IMR-90 (cell line): ENCODE results near the gene ECT2. TPM values are rescaled to one million over a fixed set of nuclear protein-coding genes. Genes with fewer than 3 reads are reported as not detected.

Experiments used
- ATAC-seq: fragments of 200-7000 bp; cut with Tn5 transposase; 2 replicates; pipeline ENCODE4 v1.9.1; 2020; ENCODE audit warnings: low read depth, mild to moderate bottlenecking, moderate library complexity
- BruUV-seq: library from RNA; stranded (reverse); fragments of 400-500 nt; replicated peaks from 2 replicates; lab custom pipeline; 2021; lab: Mats Ljungman, UMichigan
- CTCF ChIA-PET: fragments of 300-600 bp; formaldehyde crosslinking; extraction: SDS; loops from one replicate; lab custom pipeline; 2021; ENCODE audit warnings: antibody characterized with exemption; lab: Yijun Ruan, JAX
- POLR2A ChIA-PET: fragments of 300-600 bp; sonication (Branson Sonifier 250); formaldehyde crosslinking; loops from one replicate; lab custom pipeline; 2022; ENCODE audit warnings: antibody characterized with exemption; ENCODE audit not compliant: unreplicated experiment; lab: Charles Lee
- DNase-seq: peaks from one replicate; pipeline ENCODE4 v3.0.0; 2013
- H2AFZ ChIP-seq: replicated peaks from 2 replicates; pipeline ENCODE3; 2013; ENCODE audit warnings: low read length, mild to moderate bottlenecking; ENCODE audit not compliant: poor library complexity
- H2AK5ac ChIP-seq: 2 replicates; pipeline ENCODE4 v1.6.1; 2013; ENCODE audit warnings: low read depth, low read length, inconsistent platforms
- H2AK9ac ChIP-seq: replicated peaks from 2 replicates; pipeline ENCODE3; 2013; ENCODE audit warnings: mild to moderate bottlenecking, low read depth, low read length, moderate library complexity; ENCODE audit not compliant: poor library complexity
- H2BK120ac ChIP-seq: 2 replicates; pipeline ENCODE4 v1.6.1; 2013; ENCODE audit warnings: low read depth, low read length, inconsistent platforms
- H2BK15ac ChIP-seq: 3 replicates; pipeline ENCODE4 v1.6.1; 2013; ENCODE audit warnings: low read depth, low read length, inconsistent platforms
- H2BK20ac ChIP-seq: 2 replicates; pipeline ENCODE4 v1.6.1; 2013; ENCODE audit warnings: low read depth, mild to moderate bottlenecking, inconsistent platforms, low read length, moderate library complexity
- H2BK5ac ChIP-seq: 2 replicates; pipeline ENCODE4 v1.6.1; 2013; ENCODE audit warnings: mild to moderate bottlenecking, low read depth, low read length, inconsistent platforms; ENCODE audit not compliant: poor library complexity, severe bottlenecking
- H3K14ac ChIP-seq: replicated peaks from 2 replicates; pipeline ENCODE4 v1.6.1; 2013; ENCODE audit warnings: low read depth, low read length, inconsistent platforms
- H3K18ac ChIP-seq: 2 replicates; pipeline ENCODE4 v1.6.1; 2013; ENCODE audit warnings: low read depth, low read length, control low read depth
- H3K23ac ChIP-seq: 2 replicates; pipeline ENCODE4 v1.6.1; 2013; ENCODE audit warnings: low read depth, low read length, inconsistent platforms
- H3K27ac ChIP-seq: 2 replicates; pipeline ENCODE4 v1.5.1; 2013; ENCODE audit warnings: mild to moderate bottlenecking, control low read depth, low read length; ENCODE audit not compliant: insufficient read depth
- H3K27me3 ChIP-seq: 2 replicates; pipeline ENCODE4 v1.6.1; 2013; ENCODE audit warnings: low read length; ENCODE audit not compliant: control insufficient read depth, insufficient read depth
- H3K36me3 ChIP-seq: 2 replicates; pipeline ENCODE4 v1.6.1; 2013; ENCODE audit warnings: low read length, mixed read lengths; ENCODE audit not compliant: control insufficient read depth, insufficient read depth
- H3K4ac ChIP-seq: 2 replicates; pipeline ENCODE4 v1.6.1; 2013; ENCODE audit warnings: low read depth, low read length, inconsistent platforms
- H3K4me1 ChIP-seq: 2 replicates; pipeline ENCODE4 v1.6.1; 2013; ENCODE audit warnings: low read length, mixed read lengths; ENCODE audit not compliant: control insufficient read depth, insufficient read depth
- H3K4me2 ChIP-seq: 2 replicates; pipeline ENCODE4 v1.6.1; 2013; ENCODE audit warnings: low read depth, mild to moderate bottlenecking, control low read depth, low read length, moderate library complexity
- H3K4me3 ChIP-seq: 2 replicates; pipeline ENCODE4 v1.5.1; 2013; ENCODE audit warnings: low read depth, mild to moderate bottlenecking, control low read depth, low read length, moderate library complexity; ENCODE audit not compliant: insufficient read depth
- H3K56ac ChIP-seq: 2 replicates; pipeline ENCODE4 v1.6.1; 2013; ENCODE audit warnings: low read length, inconsistent platforms; ENCODE audit not compliant: insufficient read depth; ENCODE audit errors: extremely low read depth
- H3K79me1 ChIP-seq, 2 experiments: 2 replicates each; pipeline ENCODE4 v1.6.1; 2013; ENCODE audit warnings: low read length in 2 of 2, inconsistent platforms in 1 of 2, low read depth in 1 of 2
- H3K9ac ChIP-seq: 2 replicates; pipeline ENCODE4 v1.6.1; 2013; ENCODE audit warnings: low read depth, low read length, control low read depth
- H3K9me1 ChIP-seq: 2 replicates; pipeline ENCODE4 v1.6.1; 2013; ENCODE audit warnings: low read length, inconsistent platforms; ENCODE audit not compliant: insufficient read depth
- H3K9me3 ChIP-seq: 2 replicates; pipeline ENCODE4 v1.6.1; 2013; ENCODE audit warnings: low read length; ENCODE audit not compliant: control insufficient read depth, insufficient read depth
- H4K20me1 ChIP-seq: 2 replicates; pipeline ENCODE4 v1.6.1; 2013; ENCODE audit warnings: low read length, inconsistent platforms; ENCODE audit not compliant: insufficient read depth
- H4K5ac ChIP-seq: 2 replicates; pipeline ENCODE4 v1.6.1; 2013; ENCODE audit warnings: mild to moderate bottlenecking, low read depth, low read length, control low read depth
- H4K8ac ChIP-seq, 2 experiments: 2 replicates each; pipeline ENCODE4 v1.6.1; 2013; ENCODE audit warnings: low read depth in 2 of 2, low read length in 2 of 2, control low read depth in 1 of 2, inconsistent platforms in 1 of 2
- H4K91ac ChIP-seq: 2 replicates; pipeline ENCODE4 v1.6.1; 2013; ENCODE audit warnings: low read depth, low read length, inconsistent platforms; ENCODE audit not compliant: insufficient read depth
- BHLHE40 ChIP-seq: fragments of 150-350 bp; IDR thresholded peaks from 2 replicates; pipeline ENCODE4 v1.6.1; 2016; ENCODE audit warnings: mild to moderate bottlenecking, low read depth, low read length
- FOS ChIP-seq: fragments of 150-350 bp; IDR thresholded peaks from 2 replicates; pipeline ENCODE4 v1.6.1; 2016; ENCODE audit warnings: low read depth, low read length
- MAFK ChIP-seq: IDR thresholded peaks from 2 replicates; pipeline ENCODE4 v1.6.1; 2012; ENCODE audit warnings: low read depth, low read length, improper control_type of control experiment
- MAZ ChIP-seq: IDR thresholded peaks from 2 replicates; pipeline ENCODE4 v1.6.1; 2012; ENCODE audit warnings: low read depth, mild to moderate bottlenecking, low read length, improper control_type of control experiment, moderate library complexity, borderline replicate concordance
- USF2 ChIP-seq: fragments of 150-350 bp; IDR thresholded peaks from 2 replicates; pipeline ENCODE4 v1.6.1; 2017; ENCODE audit warnings: mild to moderate bottlenecking, antibody characterized with exemption, low read length, low read depth
- WGBS, 2 experiments: methylation state at CpG; one replicate each; pipeline versions ENCODE4 v1.1.5 to v1.1.7; 2013; ENCODE audit warnings: missing lambda C conversion rate in 2 of 2; ENCODE audit not compliant: insufficient read length in 1 of 2; ENCODE audit errors: extremely low coverage in 2 of 2; 5-methylcytosine and 5-hydroxymethylcytosine counted together
- dilution Hi-C: fragments of 300-500 bp; cut with HindIII; formaldehyde crosslinking; loops from one replicate; pipeline ENCODE4 v1.14.3; 2018; ENCODE audit warnings: low sequenced_read_pairs; ENCODE audit not compliant: unreplicated experiment
- in situ Hi-C: fragments of 300-500 bp; cut with MboI; formaldehyde crosslinking; loops from 3 replicates; pipeline ENCODE4 v1.14.3; 2019; ENCODE audit warnings: low sequenced_read_pairs, inconsistent platforms, mixed read lengths
- intact Hi-C: fragments of 100-400 bp; cut with micrococcal nuclease; formaldehyde crosslinking; loops from 2 replicates; pipeline ENCODE4 v1.10.0; 2022
- polyA plus RNA-seq, 3 experiments: library from polyadenylated mRNA; depleted of rRNA; stranded (reverse); fragments of >200 nt; gene quantifications; 2 replicates each; pipeline ENCODE4 v1.2.3, GENCODE V29; 2012; ENCODE audit warnings: low replicate concordance in 1 of 3
- total RNA-seq: library from RNA; depleted of rRNA; stranded (reverse); fragments of >200 nt; gene quantifications from 2 replicates; pipeline ENCODE4 v1.2.3, GENCODE V29; 2012

ECT2 gene
- total and polyA plus RNA-seq, 2 of the 4 experiments (the other 2 are of a cell fraction) = 18.1 to 37.8 TPM

DNA sequence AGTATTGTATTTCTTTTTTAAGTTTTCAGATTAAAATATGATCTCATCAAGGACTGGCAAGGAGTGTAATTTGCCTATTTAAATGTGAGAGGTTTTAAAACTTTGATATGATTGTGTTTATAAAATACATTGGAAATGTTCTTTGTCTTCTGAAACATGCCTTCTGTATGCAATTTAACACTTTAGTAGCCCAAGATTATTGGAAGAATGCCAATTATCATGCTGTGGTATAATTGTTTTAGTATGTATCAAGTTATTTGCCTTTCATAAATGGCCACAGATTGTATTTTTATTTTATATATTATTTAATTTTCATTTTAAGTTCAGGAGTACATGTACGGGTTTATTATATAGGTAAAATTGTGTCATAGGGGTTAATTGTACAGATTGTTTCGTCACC lies 31.7 kb downstream of the ECT2 start:
- Histone ChIP-seq H2BK120ac (no peak overlapping the region), H3K36me3 (no peaks in the 10 kb centered on the region; the same call in 1 of the 2 replicates), H4K8ac (no peak overlapping the region), H3K23ac (no peak overlapping the region), H3K14ac (no peak overlapping the region), H2BK5ac (no peak overlapping the region), H3K4me2 (no peak overlapping the region), H3K27me3 (no peaks in the 10 kb centered on the region), H3K9me3 (no peaks in the 10 kb centered on the region), H3K27ac (no peak overlapping the region), H2AK5ac (no peak overlapping the region), H2AFZ (no peak overlapping the region), H3K56ac (no peak overlapping the region), H2BK15ac (no peak overlapping the region), H3K4me3 (no peak overlapping the region), H3K79me1 (peaks cover 10 to 18% of the 10 kb centered on the region in 2 experiments), H3K4ac (no peak overlapping the region), H2AK9ac (no peak overlapping the region), H4K91ac (no peak overlapping the region), H3K18ac (no peak overlapping the region), H3K9me1 (no peaks in the 10 kb centered on the region), H4K5ac (no peak overlapping the region), H3K4me1 (peaks cover 4% of the 10 kb centered on the region; the same call in 1 of the 2 replicates), H4K20me1 (no peaks in the 10 kb centered on the region), H3K9ac (no peak overlapping the region), H2BK20ac (no peak overlapping the region)
- ChIA-PET POLR2A (no interaction called here), CTCF (no interaction called here)
- intact Hi-C loops = no loop called here
- BruUV-seq = no TSS peak
- no peak for TF ChIP-seq FOS
- TF ChIP-seq MAZ = no peak
- TF ChIP-seq USF2 = no peak
- TF ChIP-seq MAFK = no peak
- no peak for TF ChIP-seq BHLHE40
- DNase-seq (no peak), ATAC-seq (no peak)
- dilution Hi-C loops = no loop called here
- no CpG with 5 or more reads among the region's 2 CpGs for WGBS, 2 experiments
- in situ Hi-C loops = no loop called here
